ENCODE results near the gene C1GALT1C1L. TPM values are rescaled to one million over a fixed set of nuclear protein-coding genes. Genes with fewer than 3 reads are reported as not detected.

Gene C1GALT1C1L
- total RNA-seq, 2 donors from 2014 or later, result 2.6 TPM; not detected in 1

Other genes with a start within 250 kb of the C1GALT1C1L start
- 10 to 100 TPM; 27.5 to 41.9 TPM for gene THADA, start 80.4 kb downstream of the C1GALT1C1L start, total RNA-seq
- 10 to 100 TPM in 1 of 2 donors, 1 to 10 TPM in 1; 5.6 to 10.4 TPM for gene PLEKHH2, start 39.2 kb downstream of the C1GALT1C1L start, total RNA-seq
- gene DYNC2LI1, start 97.6 kb upstream of the C1GALT1C1L start, total RNA-seq, result 10 to 100 TPM; 21.0 to 21.4 TPM
- gene ABCG5, start 162.4 kb upstream of the C1GALT1C1L start, total RNA-seq, result not detected
- not detected for gene ABCG8, start 162.5 kb upstream of the C1GALT1C1L start, total RNA-seq